Astrocyte (in vitro differentiated cells and primary cell): Measurements from ENCODE around the gene HOXB4. TPM values are rescaled to one million over a fixed set of nuclear protein-coding genes. Genes with fewer than 3 reads are reported as not detected.

Experiments
- DNase-seq: peaks from one replicate; pipeline ENCODE4 v3.0.0-alpha.2; 2010; ENCODE audit warnings: low read depth
- FAIRE-seq: peaks from 2 replicates; lab custom pipeline; 2011; peaks lifted over from hg19 to GRCh38; lab: Jason Lieb, UNC
- H2AFZ ChIP-seq: 2 replicates; pipeline ENCODE4 v1.6.0; 2012; ENCODE audit warnings: low read depth, low read length, inconsistent platforms
- H3K27ac ChIP-seq: 2 replicates; pipeline ENCODE4 v1.5.1; 2011; ENCODE audit warnings: low read depth, low read length, inconsistent platforms
- H3K27me3 ChIP-seq: 2 replicates; pipeline ENCODE4 v1.6.0; 2011; ENCODE audit warnings: low read length, inconsistent platforms; ENCODE audit not compliant: insufficient read depth
- H3K36me3 ChIP-seq: 2 replicates; pipeline ENCODE4 v1.5.1; 2011; ENCODE audit warnings: low read length, inconsistent platforms; ENCODE audit not compliant: insufficient read depth
- H3K4me1 ChIP-seq: 2 replicates; pipeline ENCODE4 v1.5.1; 2011; ENCODE audit warnings: low read length, inconsistent platforms; ENCODE audit not compliant: insufficient read depth
- H3K4me2 ChIP-seq: 2 replicates; pipeline ENCODE4 v1.6.0; 2012; ENCODE audit warnings: low read length, inconsistent platforms
- H3K4me3 ChIP-seq: 2 replicates; pipeline ENCODE4 v1.5.1; 2011; ENCODE audit warnings: low read depth, mild to moderate bottlenecking, low read length, inconsistent platforms; ENCODE audit not compliant: insufficient read depth
- H3K79me2 ChIP-seq: 2 replicates; pipeline ENCODE4 v1.6.0; 2012; ENCODE audit warnings: mild to moderate bottlenecking, low read length, inconsistent platforms; ENCODE audit not compliant: insufficient read depth
- H3K9ac ChIP-seq: 2 replicates; pipeline ENCODE4 v1.6.0; 2012; ENCODE audit warnings: mild to moderate bottlenecking, low read length, inconsistent platforms
- H3K9me3 ChIP-seq: 2 replicates; pipeline ENCODE4 v1.5.1; 2012; ENCODE audit warnings: low read depth, mild to moderate bottlenecking, low read length, inconsistent platforms; ENCODE audit not compliant: insufficient read depth
- H4K20me1 ChIP-seq: 2 replicates; pipeline ENCODE4 v1.6.0; 2012; ENCODE audit warnings: low read length, inconsistent platforms; ENCODE audit not compliant: insufficient read depth
- H3K27ac Mint-ChIP-seq: one replicate; pipeline ENCODE4 v1.8.0; 2021; ENCODE audit warnings: mild to moderate bottlenecking, mixed read lengths; ENCODE audit not compliant: unreplicated experiment
- H3K27me3 Mint-ChIP-seq: one replicate; pipeline ENCODE4 v1.8.0; 2021; ENCODE audit warnings: low read depth, mixed read lengths; ENCODE audit not compliant: unreplicated experiment
- H3K36me3 Mint-ChIP-seq: one replicate; pipeline ENCODE4 v1.8.0; 2021; ENCODE audit warnings: low read depth, mixed read lengths; ENCODE audit not compliant: unreplicated experiment
- H3K4me1 Mint-ChIP-seq: one replicate; pipeline ENCODE4 v1.8.0; 2021; ENCODE audit warnings: low read depth, mixed read lengths; ENCODE audit not compliant: unreplicated experiment
- H3K4me3 Mint-ChIP-seq: one replicate; pipeline ENCODE4 v1.8.0; 2021; ENCODE audit warnings: mild to moderate bottlenecking, moderate library complexity, mixed read lengths; ENCODE audit not compliant: unreplicated experiment
- H3K9me3 Mint-ChIP-seq: one replicate; pipeline ENCODE4 v1.8.0; 2021; ENCODE audit warnings: mild to moderate bottlenecking, mixed read lengths; ENCODE audit not compliant: unreplicated experiment
- EZH2 ChIP-seq: IDR thresholded peaks from 2 replicates; pipeline ENCODE4 v1.6.1; 2012; ENCODE audit warnings: mild to moderate bottlenecking, low read length, inconsistent platforms; ENCODE audit not compliant: insufficient read depth
- total RNA-seq: library from RNA; stranded (reverse); gene quantifications from 2 replicates; pipeline ENCODE4 v1.2.1, GENCODE V29; 2021
- TF ChIP-seq, protein P1 (sequence below): IDR thresholded peaks from 2 replicates; pipeline ENCODE4 v1.5.1; 2011; ENCODE audit warnings: low read depth, mild to moderate bottlenecking, inconsistent platforms, low read length, moderate library complexity; ENCODE audit not compliant: insufficient read depth

HOXB4 gene
- total RNA-seq, 1 donor from 2014 or later, result not detected

GRCh38 chr17:48565022-48565554 is 13.1 kb downstream of the HOXB4 start:
- Histone ChIP-seq H3K4me1 (peaks cover 23% of the 10 kb centered on the region), H3K79me2 (peaks cover 94% of the 10 kb centered on the region)

GRCh38 chr17:48564188-48565021 is 13.7 kb downstream of the HOXB4 start:
- no peak for FAIRE-seq
- no peak overlapping the region for H2AFZ ChIP-seq
- H3K9me3 Mint-ChIP-seq, result peaks cover 20% of the 10 kb centered on the region
- peaks cover 45% of the 10 kb centered on the region for H3K27me3 Mint-ChIP-seq
- peak overlapping the region; percentile 58 for H3K4me3 ChIP-seq
- H3K79me2 ChIP-seq, result peaks cover 94% of the 10 kb centered on the region
- peak overlapping the region; percentile 86 for H3K4me2 ChIP-seq
- H3K36me3 ChIP-seq, result no peaks in the 10 kb centered on the region
- H3K27me3 ChIP-seq, result peaks cover 85% of the 10 kb centered on the region
- H4K20me1 ChIP-seq, result peaks cover 9% of the 10 kb centered on the region
- H3K9me3 ChIP-seq, result no peaks in the 10 kb centered on the region
- no peak for DNase-seq
- no peak overlapping the region for H3K4me3 Mint-ChIP-seq
- no peaks in the 10 kb centered on the region for H3K4me1 Mint-ChIP-seq
- peaks cover 24% of the 10 kb centered on the region for H3K4me1 ChIP-seq
- H3K9ac ChIP-seq, result peak overlapping the region; percentile 79
- TF ChIP-seq EZH2, result no peak
- TF ChIP-seq, protein P1, sequence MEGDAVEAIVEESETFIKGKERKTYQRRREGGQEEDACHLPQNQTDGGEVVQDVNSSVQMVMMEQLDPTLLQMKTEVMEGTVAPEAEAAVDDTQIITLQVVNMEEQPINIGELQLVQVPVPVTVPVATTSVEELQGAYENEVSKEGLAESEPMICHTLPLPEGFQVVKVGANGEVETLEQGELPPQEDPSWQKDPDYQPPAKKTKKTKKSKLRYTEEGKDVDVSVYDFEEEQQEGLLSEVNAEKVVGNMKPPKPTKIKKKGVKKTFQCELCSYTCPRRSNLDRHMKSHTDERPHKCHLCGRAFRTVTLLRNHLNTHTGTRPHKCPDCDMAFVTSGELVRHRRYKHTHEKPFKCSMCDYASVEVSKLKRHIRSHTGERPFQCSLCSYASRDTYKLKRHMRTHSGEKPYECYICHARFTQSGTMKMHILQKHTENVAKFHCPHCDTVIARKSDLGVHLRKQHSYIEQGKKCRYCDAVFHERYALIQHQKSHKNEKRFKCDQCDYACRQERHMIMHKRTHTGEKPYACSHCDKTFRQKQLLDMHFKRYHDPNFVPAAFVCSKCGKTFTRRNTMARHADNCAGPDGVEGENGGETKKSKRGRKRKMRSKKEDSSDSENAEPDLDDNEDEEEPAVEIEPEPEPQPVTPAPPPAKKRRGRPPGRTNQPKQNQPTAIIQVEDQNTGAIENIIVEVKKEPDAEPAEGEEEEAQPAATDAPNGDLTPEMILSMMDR, result no peak
- peak overlapping the region; percentile 65 for H3K27ac ChIP-seq
- H3K27ac Mint-ChIP-seq, result no peak overlapping the region
- no peaks in the 10 kb centered on the region for H3K36me3 Mint-ChIP-seq

More at GRCh38 chr17:48565022-48565554, 13.1 kb downstream of the HOXB4 start:
- H3K36me3 Mint-ChIP-seq, result no peaks in the 10 kb centered on the region
- no peak for DNase-seq
- H3K9me3 ChIP-seq, result no peaks in the 10 kb centered on the region
- H3K4me2 ChIP-seq, result peak overlapping the region; percentile 86
- H3K27me3 Mint-ChIP-seq, result peaks cover 38% of the 10 kb centered on the region
- H3K4me3 Mint-ChIP-seq, result no peak overlapping the region
- H3K9ac ChIP-seq, result peak overlapping the region; percentile 76
- no peak for TF ChIP-seq EZH2
- TF ChIP-seq, protein P1, result no peak
- H3K27ac ChIP-seq, result peak overlapping the region; percentile 65
- H2AFZ ChIP-seq, result no peak overlapping the region
- no peaks in the 10 kb centered on the region for H3K36me3 ChIP-seq
- no peak for FAIRE-seq
- H3K27ac Mint-ChIP-seq, result no peak overlapping the region
- H3K27me3 ChIP-seq, result peaks cover 85% of the 10 kb centered on the region
- peaks cover 9% of the 10 kb centered on the region for H4K20me1 ChIP-seq
- peaks cover 20% of the 10 kb centered on the region for H3K9me3 Mint-ChIP-seq
- no peaks in the 10 kb centered on the region for H3K4me1 Mint-ChIP-seq
- H3K4me3 ChIP-seq, result peak overlapping the region; percentile 34

DNA sequence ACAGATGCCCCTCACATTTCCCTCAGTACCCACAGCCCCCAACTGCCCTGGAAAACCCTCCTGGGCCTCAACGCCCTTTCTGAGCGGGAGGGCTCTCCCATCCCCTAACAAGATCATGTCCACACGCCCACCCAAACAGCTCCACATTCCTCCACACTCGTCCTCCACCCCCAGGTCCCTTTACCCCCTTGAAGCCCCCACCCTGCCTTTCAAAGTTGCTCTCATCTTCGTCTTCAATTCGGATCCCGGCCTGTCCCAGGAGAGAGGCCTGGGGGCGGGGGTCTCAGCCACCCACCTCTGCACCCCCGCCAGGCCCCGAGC is 14.3 kb downstream of the HOXB4 start:
- Mint-ChIP-seq H3K4me3 (no peak overlapping the region), H3K36me3 (no peaks in the 10 kb centered on the region), H3K27me3 (peaks cover 51% of the 10 kb centered on the region), H3K27ac (no peak overlapping the region), H3K4me1 (no peaks in the 10 kb centered on the region), H3K9me3 (peaks cover 18% of the 10 kb centered on the region)
- Histone ChIP-seq H3K4me1 (peaks cover 28% of the 10 kb centered on the region), H3K79me2 (peaks cover 95% of the 10 kb centered on the region), H3K9me3 (no peaks in the 10 kb centered on the region), H3K36me3 (no peaks in the 10 kb centered on the region), H3K27me3 (peaks cover 86% of the 10 kb centered on the region), H2AFZ (no peak overlapping the region), H3K9ac (peak overlapping the region; percentile 79), H3K4me2 (peak overlapping the region; percentile 83), H4K20me1 (peaks cover 9% of the 10 kb centered on the region), H3K27ac (peak overlapping the region; percentile 57), H3K4me3 (peak overlapping the region; percentile 58)
- TF ChIP-seq, protein P1, result no peak
- no peak for TF ChIP-seq EZH2
- DNase-seq (no peak), FAIRE-seq (no peak)
